OCI-LY3 (cell line): Measurements from ENCODE around the gene IFNE.
A peak's percentile ranks its signal among the peaks of the same experiment; 100 is the strongest.
"Not testable (repeated sequence)": the region's sequence is repeated elsewhere in the genome, so short reads cannot be mapped to it uniquely, and the experiment has no call there.

Experiments
- H2AFZ ChIP-seq: fragments of 200-600, 300-600 bp; shearing (Covaris generic); 2 replicates; pipeline ENCODE4 v1.6.0; 2014; ENCODE audit warnings: antibody characterized with exemption, low read depth, low read length
- H3K27ac ChIP-seq: fragments of 200-600, 300-600 bp; sonication (generic); 2 replicates; pipeline ENCODE4 v1.5.1; 2014; ENCODE audit warnings: mild to moderate bottlenecking, low read length, moderate library complexity, mixed read lengths
- H3K27me3 ChIP-seq: fragments of 200-600, 300-600 bp; sonication (generic); 2 replicates; pipeline ENCODE4 v1.6.1; 2014; ENCODE audit warnings: low read depth, low read length, mixed read lengths
- H3K36me3 ChIP-seq: fragments of 200-600, 300-600 bp; sonication (generic); replicated peaks from 2 replicates; pipeline ENCODE3; 2014; ENCODE audit warnings: low read depth, low read length, mixed read lengths
- H3K4me1 ChIP-seq: fragments of 300-600, 200-600 bp; sonication (generic); 2 replicates; pipeline ENCODE4 v1.6.1; 2014; ENCODE audit warnings: low read length, mixed read lengths
- H3K4me2 ChIP-seq: fragments of 200-600, 300-600 bp; sonication (generic); 2 replicates; pipeline ENCODE4 v1.6.1; 2014; ENCODE audit warnings: low read length, mixed read lengths
- H3K4me3 ChIP-seq: fragments of 300-600, 200-600 bp; sonication (generic); 2 replicates; pipeline ENCODE4 v1.5.1; 2014; ENCODE audit warnings: antibody characterized with exemption, mild to moderate bottlenecking, low read length, moderate library complexity
- H3K79me2 ChIP-seq: fragments of 300-600, 200-600 bp; shearing (Covaris generic); 2 replicates; pipeline ENCODE4 v1.6.1; 2014; ENCODE audit warnings: mild to moderate bottlenecking, low read length, mixed read lengths
- H3K9ac ChIP-seq: fragments of 300-600, 200-600 bp; shearing (Covaris generic); 2 replicates; pipeline ENCODE4 v1.6.0; 2014; ENCODE audit warnings: mild to moderate bottlenecking, low read length, moderate library complexity
- H3K9me3 ChIP-seq: fragments of 200-600, 300-600 bp; shearing (Covaris generic); 2 replicates; pipeline ENCODE4 v1.6.1; 2014; ENCODE audit warnings: low read length, mixed read lengths; ENCODE audit not compliant: insufficient read depth
- H4K20me1 ChIP-seq: fragments of 200-600, 300-600 bp; sonication (generic); 2 replicates; pipeline ENCODE4 v1.6.1; 2016; ENCODE audit warnings: low read length, mixed read lengths; ENCODE audit not compliant: insufficient read depth
- CTCF ChIP-seq: fragments of 200-600, 300-600 bp; sonication (generic); IDR thresholded peaks from 2 replicates; pipeline ENCODE4 v1.5.1; 2014; ENCODE audit warnings: antibody characterized with exemption, low read length, low read depth
- EZH2phosphoT487 ChIP-seq: fragments of 200-600 bp; shearing (Covaris generic); IDR thresholded peaks from 2 replicates; pipeline ENCODE4 v1.6.1; 2018; ENCODE audit warnings: antibody characterized with exemption, mixed run types, low read depth

The IFNE gene

GRCh38 chr9:21450733-21451394 lies 31.2 kb downstream of the IFNE start:
- H3K4me1 ChIP-seq: no peaks in the 10 kb centered on the region
- no peak overlapping the region for H2AFZ ChIP-seq
- no peak for TF ChIP-seq EZH2phosphoT487
- TF ChIP-seq CTCF: no peak

GRCh38 chr9:21449312-21449711 lies 32.8 kb downstream of the IFNE start:
- peaks cover 83% of the 10 kb centered on the region for H3K27me3 ChIP-seq
- H3K9me3 ChIP-seq, H3K4me2 ChIP-seq, H3K4me1 ChIP-seq, H3K27ac ChIP-seq, H3K4me3 ChIP-seq, H3K79me2 ChIP-seq, H3K9ac ChIP-seq, H2AFZ ChIP-seq, H3K36me3 ChIP-seq: not testable (repeated sequence)
- H4K20me1 ChIP-seq: peaks cover 23% of the 10 kb centered on the region

More at GRCh38 chr9:21450733-21451394, 31.2 kb downstream of the IFNE start:
- Histone ChIP-seq H4K20me1 (peaks cover 15% of the 10 kb centered on the region; the same call in 1 of the 2 replicates), H3K79me2 (no peaks in the 10 kb centered on the region), H3K4me2 (no peak overlapping the region), H3K36me3 (no peaks in the 10 kb centered on the region), H3K27ac (no peak overlapping the region), H3K27me3 (peaks cover 79% of the 10 kb centered on the region), H3K4me3 (no peak overlapping the region), H3K9ac (no peak overlapping the region), H3K9me3 (no peaks in the 10 kb centered on the region)

- Histone ChIP-seq H3K36me3 (no peaks in the 10 kb centered on the region), H3K4me1 (peaks cover 12% of the 10 kb centered on the region), H4K20me1 (peaks cover 31% of the 10 kb centered on the region), H3K79me2 (no peaks in the 10 kb centered on the region), H3K27me3 (peaks cover 52% of the 10 kb centered on the region), H2AFZ (no peak overlapping the region), H3K9ac (no peak overlapping the region), H3K27ac (no peak overlapping the region), H3K4me2 (peak overlapping the region; percentile 3; the same call in 1 of the 2 replicates), H3K4me3 (no peak overlapping the region), H3K9me3 (no peaks in the 10 kb centered on the region)
- peak; percentile 94 for TF ChIP-seq EZH2phosphoT487
- no peak for TF ChIP-seq CTCF
These were observed 38.1 kb downstream of the IFNE start for GRCh38 chr9:21443849-21444625.

GRCh38 chr9:21440139-21440538 lies 42.0 kb downstream of the IFNE start, which contains the start of gene IFNA1:
IFNA1 (plus strand) TSS chr9:21440439; CDS start chr9:21440508, 69 bp downstream.
- TF ChIP-seq EZH2phosphoT487: no peak
- TF ChIP-seq CTCF: no peak
- Histone ChIP-seq H3K4me2 (no peak within 1 kb of the TSS), H3K27ac (no peak within 1 kb of the TSS), H3K79me2 (no peaks in the 10 kb centered on the region), H3K9me3 (no peaks in the 10 kb centered on the region), H3K27me3 (peaks cover 60% of the 10 kb centered on the region), H2AFZ (no peak within 1 kb of the TSS), H3K9ac (no peak within 1 kb of the TSS), H4K20me1 (peaks cover 22% of the 10 kb centered on the region), H3K4me3 (no peak within 1 kb of the TSS), H3K36me3 (no peaks in the 10 kb centered on the region), H3K4me1 (peaks cover 12% of the 10 kb centered on the region)

- H3K4me3 ChIP-seq, H3K9me3 ChIP-seq, H3K36me3 ChIP-seq, H3K4me2 ChIP-seq, H3K9ac ChIP-seq, H3K79me2 ChIP-seq, H3K27ac ChIP-seq, H3K4me1 ChIP-seq, H2AFZ ChIP-seq: not testable (repeated sequence)
- peaks cover 17% of the 10 kb centered on the region for H4K20me1 ChIP-seq
- H3K27me3 ChIP-seq: peaks cover 74% of the 10 kb centered on the region
These were observed 47.1 kb downstream of the IFNE start for GRCh38 chr9:21435015-21435383.
